Endothelial cell of umbilical vein (primary cell): ENCODE data around the gene PLK1. TPM values are rescaled to one million over a fixed set of nuclear protein-coding genes. Genes with fewer than 3 reads are reported as not detected.

Source experiments
- BruUV-seq: library from RNA; stranded (reverse); fragments of 400-500 nt; replicated peaks from 2 replicates; lab custom pipeline; 2021; lab: Mats Ljungman, UMichigan
- CTCF ChIA-PET: fragments of 300-600, 350-600 bp; sonication (Branson Sonifier 250); formaldehyde crosslinking; loops from one replicate; lab custom pipeline; 2021; ENCODE audit warnings: antibody characterized with exemption, inconsistent platforms; lab: Charles Lee
- POLR2A ChIA-PET: fragments of 300-600, 350-600 bp; sonication (Branson Sonifier 250); formaldehyde crosslinking; loops from one replicate; lab custom pipeline; 2021; ENCODE audit warnings: antibody characterized with exemption, inconsistent platforms; lab: Charles Lee
- DNase-seq: peaks from one replicate; pipeline ENCODE4 v3.0.0-alpha.2; 2011; ENCODE audit warnings: low read depth, low spot score
- FAIRE-seq: peaks from 2 replicates; lab custom pipeline; 2011; peaks lifted over from hg19 to GRCh38; lab: Jason Lieb, UNC
- H2AFZ ChIP-seq: 2 replicates; pipeline ENCODE4 v1.6.0; 2012; ENCODE audit warnings: low read depth, low read length, control low read depth, inconsistent platforms
- H3K27ac ChIP-seq: 2 replicates; pipeline ENCODE4 v1.5.1; 2011; ENCODE audit warnings: low read depth, mild to moderate bottlenecking, control low read depth, low read length, moderate library complexity; ENCODE audit not compliant: insufficient read depth
- H3K27me3 ChIP-seq, 2 experiments: 2 replicates each; pipeline versions ENCODE4 v1.6.0 to v1.6.1; 2011; ENCODE audit warnings: low read length in 2 of 2, mixed read lengths in 1 of 2; ENCODE audit not compliant: control insufficient read depth in 2 of 2, insufficient read depth in 2 of 2
- H3K36me3 ChIP-seq, 2 experiments: 2 replicates in 1 of 2; 3 replicates in 1 of 2; pipeline ENCODE4 v1.5.1; 2011; ENCODE audit warnings: low read length in 2 of 2, mild to moderate bottlenecking in 1 of 2, moderate library complexity in 1 of 2; ENCODE audit not compliant: control insufficient read depth in 2 of 2, insufficient read depth in 2 of 2; ENCODE audit errors: extremely low read depth in 1 of 2
- H3K4me1 ChIP-seq: 3 replicates; pipeline ENCODE4 v1.5.1; 2011; ENCODE audit warnings: mild to moderate bottlenecking, low read length; ENCODE audit not compliant: control insufficient read depth, insufficient read depth; ENCODE audit errors: extremely low read depth
- H3K4me2 ChIP-seq: 2 replicates; pipeline ENCODE4 v1.6.1; 2011; ENCODE audit warnings: low read length, control low read depth, mixed read lengths; ENCODE audit not compliant: insufficient read depth
- H3K4me3 ChIP-seq, 3 experiments: fragments of 200-600 bp in 1 of 3; sonication (generic), shearing (Covaris generic) in 1 of 3; replicated peaks in 1 of 3; 2 replicates each; pipeline ENCODE4 v1.5.1; 2011 to 2016; ENCODE audit warnings: control low read depth in 3 of 3, low read length in 3 of 3, mild to moderate bottlenecking in 2 of 3, inconsistent platforms in 1 of 3, low read depth in 1 of 3, moderate library complexity in 1 of 3; ENCODE audit not compliant: insufficient read depth in 1 of 3
- H3K79me2 ChIP-seq: 2 replicates; pipeline ENCODE4 v1.6.0; 2012; ENCODE audit warnings: low read length, inconsistent platforms; ENCODE audit not compliant: control insufficient read depth, insufficient read depth
- H3K9ac ChIP-seq: replicated peaks from 2 replicates; pipeline ENCODE3; 2011; ENCODE audit warnings: low read length, control low read depth; ENCODE audit not compliant: insufficient read depth; ENCODE audit errors: extremely low read depth
- H3K9me1 ChIP-seq: replicated peaks from 3 replicates; pipeline ENCODE4 v1.6.0; 2011; ENCODE audit warnings: mild to moderate bottlenecking, low read length; ENCODE audit not compliant: control insufficient read depth, insufficient read depth; ENCODE audit errors: extremely low read depth
- H3K9me3 ChIP-seq: replicated peaks from 2 replicates; pipeline ENCODE4 v1.5.1; 2012; ENCODE audit warnings: low read length, inconsistent platforms; ENCODE audit not compliant: control insufficient read depth, insufficient read depth
- H4K20me1 ChIP-seq: replicated peaks from 2 replicates; pipeline ENCODE3; 2011; ENCODE audit warnings: mild to moderate bottlenecking, low read length; ENCODE audit not compliant: control insufficient read depth, insufficient read depth; ENCODE audit errors: extremely low read depth
- FOS ChIP-seq: IDR thresholded peaks from 2 replicates; pipeline ENCODE4 v1.6.1; 2011; ENCODE audit warnings: mild to moderate bottlenecking, low read length, moderate library complexity, borderline replicate concordance; ENCODE audit not compliant: insufficient read depth
- GATA2 ChIP-seq: IDR thresholded peaks from 2 replicates; pipeline ENCODE4 v1.7.0; 2011; ENCODE audit warnings: low read depth, mild to moderate bottlenecking, moderate library complexity, mixed read lengths, low read length; ENCODE audit not compliant: insufficient read length, insufficient read depth
- JUN ChIP-seq: IDR thresholded peaks from 2 replicates; pipeline ENCODE4 v1.6.1; 2011; ENCODE audit warnings: borderline replicate concordance, low read depth; ENCODE audit not compliant: insufficient read length, insufficient read depth
- POLR2A ChIP-seq: IDR thresholded peaks from 2 replicates; pipeline ENCODE4 v1.6.1; 2012; ENCODE audit warnings: low read depth, mild to moderate bottlenecking, control low read depth, low read length
- POLR2AphosphoS5 ChIP-seq: IDR thresholded peaks from 2 replicates; pipeline ENCODE4 v1.6.1; 2012; ENCODE audit warnings: low read depth, mild to moderate bottlenecking, control low read depth, low read length, moderate library complexity; ENCODE audit not compliant: insufficient read depth
- dilution Hi-C: fragments of 300-500 bp; cut with MboI; formaldehyde crosslinking; loops from one replicate; pipeline ENCODE4 v1.15.0; 2019; ENCODE audit warnings: low sequenced_read_pairs; ENCODE audit not compliant: extremely low pct_ligation_motif_present
- intact Hi-C: fragments of 100-400 bp; cut with micrococcal nuclease; formaldehyde crosslinking; loops from one replicate; pipeline ENCODE4 v1.10.0; 2022
- polyA plus RNA-seq, 4 experiments: library from polyadenylated mRNA; depleted of rRNA in 3 of 4; stranded (reverse) in 3 of 4; unstranded in 1 of 4; fragments of >200 nt; gene quantifications; 2 replicates each; pipeline versions ENCODE4 v1.2.1 to v1.2.3, GENCODE V29; 2011 to 2012; ENCODE audit warnings: missing spikeins in 1 of 4
- total RNA-seq: library from RNA; stranded (reverse); gene quantifications from 2 replicates; pipeline ENCODE4 v1.2.3, GENCODE V29; 2021
- TF ChIP-seq, protein P1 (sequence below): IDR thresholded peaks from 2 replicates; pipeline ENCODE4 v1.6.1; 2011; ENCODE audit not compliant: insufficient read depth, insufficient read length

Gene PLK1
- total and polyA plus RNA-seq, 2 donors (not counting 3 experiments of a cell fraction or from before 2014, with no cell fraction given), result 94.9 to 109 TPM

- dilution Hi-C loops, result no loop called here
- BruUV-seq, result no TSS peak
- TF ChIP-seq FOS, result no peak
- TF ChIP-seq JUN, result no peak
- TF ChIP-seq POLR2A, result no peak
- TF ChIP-seq GATA2, result no peak
- TF ChIP-seq, protein P1, sequence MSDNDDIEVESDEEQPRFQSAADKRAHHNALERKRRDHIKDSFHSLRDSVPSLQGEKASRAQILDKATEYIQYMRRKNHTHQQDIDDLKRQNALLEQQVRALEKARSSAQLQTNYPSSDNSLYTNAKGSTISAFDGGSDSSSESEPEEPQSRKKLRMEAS, result no peak
- TF ChIP-seq POLR2AphosphoS5, result no peak
- Histone ChIP-seq H3K27me3 (no peaks in the 10 kb centered on the region), H3K9me1 (no peaks in the 10 kb centered on the region), H3K4me3 (no peak overlapping the region), H3K36me3 (peaks cover 21 to 39% of the 10 kb centered on the region in 2 experiments), H2AFZ (no peak overlapping the region), H3K9ac (no peak overlapping the region), H3K4me2 (no peak overlapping the region), H3K4me1 (no peaks in the 10 kb centered on the region), H4K20me1 (no peaks in the 10 kb centered on the region), H3K79me2 (peaks cover 2% of the 10 kb centered on the region), H3K9me3 (no peaks in the 10 kb centered on the region), H3K27ac (no peak overlapping the region)
- DNase-seq (no peak), FAIRE-seq (no peak)
- POLR2A ChIA-PET, result no interaction called here
- intact Hi-C loops, result no loop called here
- CTCF ChIA-PET, result interaction anchor here (0.7 kb wide), 1 partner anchor 227 kb away, joined by 3 read pairs; no protein-coding TSS in a partner anchor
These were observed 12.2 kb downstream of the PLK1 start for GRCh38 chr16:23690771-23691482.
